CD4-positive, alpha-beta T cell treated with Interleukin-4 for 4 hours (primary cell): Measurements from ENCODE around the gene RUSC1.
A peak's percentile ranks its signal among the peaks of the same experiment; 100 is the strongest.
"Not testable (repeated sequence)": the region's sequence is repeated elsewhere in the genome, so short reads cannot be mapped to it uniquely, and the experiment has no call there.

Source experiments
- DNase-seq: peaks from one replicate; pipeline ENCODE4 v3.0.0-alpha.2; 2020

The RUSC1 gene

GRCh38 chr1:155323729-155324036 is 3.0 kb downstream of the RUSC1 start:
- DNase-seq, result peak; percentile 82

- DNase-seq, result peak; percentile 88
Measured at GRCh38 chr1:155324037-155324716, 3.5 kb downstream of the RUSC1 start.

- no peak for DNase-seq
Measured at GRCh38 chr1:155324717-155325602, 4.3 kb downstream of the RUSC1 start.

- no peak for DNase-seq
Measured at GRCh38 chr1:155325603-155325893, 4.9 kb downstream of the RUSC1 start.

GRCh38 chr1:155326020-155326526 is 5.4 kb downstream of the RUSC1 start:
- no peak for DNase-seq

GRCh38 chr1:155326631-155327037 is 5.9 kb downstream of the RUSC1 start:
- DNase-seq, result no peak

- DNase-seq, result no peak
Measured at GRCh38 chr1:155327981-155328380, 7.3 kb downstream of the RUSC1 start.

- DNase-seq, result not testable (repeated sequence)
Measured at GRCh38 chr1:155328856-155329255, 8.2 kb downstream of the RUSC1 start.

GRCh38 chr1:155329980-155330598 is 9.4 kb downstream of the RUSC1 start:
- DNase-seq, result no peak

GRCh38 chr1:155334962-155335361 is 14.3 kb downstream of the RUSC1 start:
- no peak for DNase-seq

- DNase-seq, result no peak
Measured at GRCh38 chr1:155339515-155340097, 18.9 kb downstream of the RUSC1 start.

GRCh38 chr1:155342842-155343241 is 22.1 kb downstream of the RUSC1 start:
- DNase-seq, result no peak

GRCh38 chr1:155352631-155353030 is 31.9 kb downstream of the RUSC1 start:
- DNase-seq, result no peak

- DNase-seq, result no peak
Measured at GRCh38 chr1:155360051-155360450, 39.4 kb downstream of the RUSC1 start.

GRCh38 chr1:155379180-155379579 is 58.5 kb downstream of the RUSC1 start:
- DNase-seq, result no peak

GRCh38 chr1:155379631-155380090 is 59.0 kb downstream of the RUSC1 start:
- DNase-seq, result no peak
